HepG2 (cell line): ENCODE results near the gene GMNN. TPM values are rescaled to one million over a fixed set of nuclear protein-coding genes. Genes with fewer than 3 reads are reported as not detected.

ENCODE experiments used
- ATAC-seq: fragments of 200-7000 bp; cut with Tn5 transposase; 3 replicates; pipeline ENCODE4 v1.9.1; 2020; ENCODE audit warnings: mild to moderate bottlenecking, moderate library complexity
- BruUV-seq: library from RNA; stranded (reverse); fragments of 400-500 nt; replicated peaks from 2 replicates; lab custom pipeline; 2021; lab: Mats Ljungman, UMichigan
- CTCF ChIA-PET: fragments of 300-600 bp; formaldehyde crosslinking; extraction: SDS; loops from one replicate; lab custom pipeline; 2021; ENCODE audit warnings: low total read pairs, inconsistent platforms, low intra/inter-chr PET ratio; lab: Yijun Ruan, JAX
- POLR2A ChIA-PET: fragments of 350-600 bp; sonication (Branson Sonifier 250); formaldehyde crosslinking; loops from one replicate; lab custom pipeline; 2020; ENCODE audit warnings: antibody characterized with exemption, inconsistent platforms; lab: Yijun Ruan, JAX
- DNase-seq: peaks from one replicate; pipeline ENCODE4 v3.0.0-alpha.2; 2015; ENCODE audit warnings: low spot score
- FAIRE-seq: peaks from 3 replicates; lab custom pipeline; 2011; peaks lifted over from hg19 to GRCh38; lab: Jason Lieb, UNC
- H2AFZ ChIP-seq: one replicate; pipeline ENCODE4 v1.6.1; 2011; ENCODE audit warnings: low read length, inconsistent platforms
- H3K27ac ChIP-seq: fragments of 300-600 bp; 3 replicates; pipeline ENCODE4 v1.8.0; 2011; ENCODE audit warnings: mixed run types, mild to moderate bottlenecking, mixed read lengths, low read length, inconsistent platforms; ENCODE audit not compliant: insufficient read depth; ENCODE audit errors: extremely low read length
- H3K27me3 ChIP-seq, 2 experiments: fragments of 200-600 bp in 1 of 2; 2 replicates in 1 of 2; 3 replicates in 1 of 2; pipeline versions ENCODE4 v1.6.0 to v1.8.0; 2011; ENCODE audit warnings: low read length in 2 of 2, mild to moderate bottlenecking in 2 of 2, moderate library complexity in 2 of 2, inconsistent platforms in 1 of 2; ENCODE audit not compliant: insufficient read depth in 2 of 2, control insufficient read depth in 1 of 2
- H3K36me3 ChIP-seq, 2 experiments: fragments of 200-600 bp in 1 of 2; replicated peaks in 1 of 2; 2 replicates in 1 of 2; 3 replicates in 1 of 2; pipeline versions ENCODE4 v1.5.1 to v1.8.0; 2011; ENCODE audit warnings: low read length in 2 of 2, inconsistent platforms in 1 of 2; ENCODE audit not compliant: insufficient read depth in 2 of 2, control insufficient read depth in 1 of 2
- H3K4me1 ChIP-seq: 2 replicates; pipeline ENCODE4 v1.5.1; 2012; ENCODE audit warnings: low read length, inconsistent platforms; ENCODE audit not compliant: insufficient read depth
- H3K4me2 ChIP-seq: 2 replicates; pipeline ENCODE4 v1.6.0; 2011; ENCODE audit warnings: low read depth, low read length, inconsistent platforms
- H3K4me3 ChIP-seq, 3 experiments: fragments of 200-600 bp in 1 of 3; sonication (generic), shearing (Covaris generic) in 1 of 3; replicated peaks in 1 of 3; 2 replicates each; pipeline ENCODE4 v1.5.1; 2011 to 2016; ENCODE audit warnings: low read length in 3 of 3, inconsistent platforms in 2 of 3, low read depth in 2 of 3, mild to moderate bottlenecking in 2 of 3, control low read depth in 1 of 3, mixed read lengths in 1 of 3; ENCODE audit not compliant: insufficient read depth in 1 of 3
- H3K79me2 ChIP-seq: one replicate; pipeline ENCODE4 v1.6.1; 2011; ENCODE audit warnings: low read length, inconsistent platforms; ENCODE audit not compliant: insufficient read depth
- H3K9ac ChIP-seq: 2 replicates; pipeline ENCODE4 v1.6.0; 2011; ENCODE audit warnings: mild to moderate bottlenecking, low read depth, low read length, inconsistent platforms; ENCODE audit not compliant: insufficient read depth
- H3K9me3 ChIP-seq: 2 replicates; pipeline ENCODE4 v1.5.1; 2012; ENCODE audit warnings: mild to moderate bottlenecking, low read length
- H4K20me1 ChIP-seq: 2 replicates; pipeline ENCODE4 v1.6.0; 2011; ENCODE audit warnings: inconsistent platforms, mild to moderate bottlenecking, low read length, moderate library complexity; ENCODE audit not compliant: insufficient read depth
- ARNT ChIP-seq: fragments of 450-650 bp; IDR thresholded peaks from 2 replicates; pipeline ENCODE4 v1.6.1; 2017
- CCDC6 ChIP-seq: sonication (generic); formaldehyde crosslinking; IDR thresholded peaks from 2 replicates; pipeline ENCODE4 v1.8.1; 2022; ENCODE audit warnings: mild to moderate bottlenecking, missing genetic modification reagents, moderate library complexity
- EHMT2 ChIP-seq: fragments of 200-600 bp; sonication (generic); IDR thresholded peaks from 2 replicates; pipeline ENCODE4 v1.7.0; 2017; ENCODE audit warnings: antibody characterized with exemption, low read depth, low read length, borderline replicate concordance
- KLF13 ChIP-seq: sonication (generic); formaldehyde crosslinking; IDR thresholded peaks from 2 replicates; pipeline ENCODE4 v1.4.0; 2020; ENCODE audit warnings: mild to moderate bottlenecking, missing genetic modification reagents
- NFATC3 ChIP-seq: sonication (generic); formaldehyde crosslinking; IDR thresholded peaks from 2 replicates; pipeline ENCODE4 v1.5.1; 2020; ENCODE audit warnings: mild to moderate bottlenecking, missing genetic modification reagents
- REXO4 ChIP-seq: sonication (generic); formaldehyde crosslinking; IDR thresholded peaks from 2 replicates; pipeline ENCODE4 v1.8.0; 2022; ENCODE audit warnings: missing genetic modification reagents, mild to moderate bottlenecking, borderline replicate concordance
- SRSF9 ChIP-seq: fragments of 200-400 bp; formaldehyde crosslinking; IDR thresholded peaks from 2 replicates; pipeline ENCODE4 v1.6.1; 2018; ENCODE audit warnings: borderline replicate concordance, mild to moderate bottlenecking, low read depth, low read length; ENCODE audit not compliant: insufficient read depth, poor library complexity, severe bottlenecking
- TMF1 ChIP-seq: sonication (generic); formaldehyde crosslinking; IDR thresholded peaks from 2 replicates; pipeline ENCODE4 v1.8.1; 2022; ENCODE audit warnings: low read depth, missing genetic modification reagents
- WGBS: methylation state at CpG from one replicate; pipeline ENCODE4 v1.1.6; 2017; ENCODE audit warnings: low lambda C conversion rate; 5-methylcytosine and 5-hydroxymethylcytosine counted together
- in situ Hi-C: cut with HindIII; loops from 2 replicates; pipeline ENCODE4 v1.10.0; 2017; ENCODE audit warnings: low pct_unique_long_range_greater_than_20kb; ENCODE audit not compliant: extremely low pct_ligation_motif_present
- intact Hi-C: fragments of 100-400 bp; cut with micrococcal nuclease; formaldehyde crosslinking; loops from one replicate; pipeline ENCODE4 v1.10.0; 2022; ENCODE audit not compliant: unreplicated experiment
- polyA plus RNA-seq, 8 experiments: library from polyadenylated mRNA; depleted of rRNA in 3 of 8; stranded (reverse) in 7 of 8; unstranded in 1 of 8; fragments of >200 nt; fragmentation: Illumina TruSeq in 4 of 8; extraction: Trizol in 4 of 8; gene quantifications; 2 replicates each; pipeline versions ENCODE4 v1.2.1 to v1.2.3, GENCODE V29; 2011 to 2016; ENCODE audit warnings: low read depth in 4 of 8, missing spikeins in 1 of 8, mixed read lengths in 1 of 8; ENCODE audit not compliant: insufficient read depth in 1 of 8
- total RNA-seq, 5 experiments: library from RNA; depleted of rRNA; stranded (reverse); fragments of >200 nt; fragmentation: Illumina TruSeq; extraction: Trizol; gene quantifications; 2 replicates each; pipeline ENCODE4 v1.2.3, GENCODE V29; 2016; ENCODE audit warnings: low read depth in 1 of 5
- TF ChIP-seq, protein P1 (sequence below): sonication (generic); formaldehyde crosslinking; IDR thresholded peaks from 2 replicates; pipeline ENCODE4 v1.5.0; 2020; ENCODE audit warnings: mild to moderate bottlenecking, missing genetic modification reagents, borderline replicate concordance
- TF ChIP-seq, protein P2 (sequence below): sonication (generic); formaldehyde crosslinking; IDR thresholded peaks from 2 replicates; pipeline ENCODE4 v1.9.0; 2021; ENCODE audit warnings: missing genetic modification reagents, borderline replicate concordance

Gene GMNN
- total and polyA plus RNA-seq, 2 of the 13 experiments (the other 11 are each of a cell fraction or from before 2014, with no cell fraction given) = 61.8 to 154 TPM

DNA sequence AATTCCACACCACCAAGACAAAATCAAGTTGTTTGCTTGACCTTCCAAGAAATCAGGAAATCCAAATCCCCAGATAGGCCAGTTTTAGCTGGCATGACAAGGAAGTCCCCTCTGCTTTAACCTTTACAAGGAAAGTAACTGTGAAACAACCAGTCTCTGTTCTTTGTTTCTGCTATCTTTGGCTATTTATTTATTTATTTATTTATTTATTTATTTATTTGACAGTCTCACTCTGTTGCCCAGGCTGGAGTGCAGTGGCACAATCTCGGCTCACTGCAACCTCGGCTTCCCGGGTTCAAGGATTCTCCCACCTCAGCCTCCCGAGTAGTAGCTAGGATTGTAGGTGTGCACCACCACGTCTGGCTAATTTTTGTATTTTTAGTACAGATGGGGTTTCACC, 14.5 kb upstream of the GMNN start:
- Histone ChIP-seq H3K36me3 (no peaks in the 10 kb centered on the region), H4K20me1 (no peaks in the 10 kb centered on the region), H3K4me2 (no peak overlapping the region), H3K9me3 (no peaks in the 10 kb centered on the region), H2AFZ (no peak overlapping the region), H3K4me3 (no peak overlapping the region), H3K9ac (no peak overlapping the region), H3K27ac (no peak overlapping the region), H3K4me1 (peaks cover 28% of the 10 kb centered on the region), H3K27me3 (no peaks in the 10 kb centered on the region), H3K79me2 (no peaks in the 10 kb centered on the region)
- DNase-seq (no peak), ATAC-seq (no peak), FAIRE-seq (no peak)
- TF ChIP-seq CCDC6 (CRISPR knock-in tag) (no peak), REXO4 (CRISPR knock-in tag) (no peak), EHMT2 (no peak), ARNT (no peak), TMF1 (no peak), SRSF9 (no peak), KLF13 (no peak), NFATC3 (CRISPR knock-in tag) (no peak)
- TF ChIP-seq, protein P1, sequence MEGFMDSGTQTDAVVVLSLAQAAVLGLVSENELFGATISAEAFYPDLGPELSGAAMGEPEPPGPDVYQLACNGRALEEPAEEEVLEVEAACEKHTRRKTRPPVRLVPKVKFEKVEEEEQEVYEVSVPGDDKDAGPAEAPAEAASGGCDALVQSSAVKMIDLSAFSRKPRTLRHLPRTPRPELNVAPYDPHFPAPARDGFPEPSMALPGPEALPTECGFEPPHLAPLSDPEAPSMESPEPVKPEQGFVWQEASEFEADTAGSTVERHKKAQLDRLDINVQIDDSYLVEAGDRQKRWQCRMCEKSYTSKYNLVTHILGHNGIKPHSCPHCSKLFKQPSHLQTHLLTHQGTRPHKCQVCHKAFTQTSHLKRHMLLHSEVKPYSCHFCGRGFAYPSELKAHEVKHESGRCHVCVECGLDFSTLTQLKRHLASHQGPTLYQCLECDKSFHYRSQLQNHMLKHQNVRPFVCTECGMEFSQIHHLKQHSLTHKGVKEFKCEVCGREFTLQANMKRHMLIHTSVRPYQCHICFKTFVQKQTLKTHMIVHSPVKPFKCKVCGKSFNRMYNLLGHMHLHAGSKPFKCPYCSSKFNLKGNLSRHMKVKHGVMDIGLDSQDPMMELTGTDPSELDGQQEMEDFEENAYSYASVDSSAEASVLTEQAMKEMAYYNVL = no peak
- TF ChIP-seq, protein P2, sequence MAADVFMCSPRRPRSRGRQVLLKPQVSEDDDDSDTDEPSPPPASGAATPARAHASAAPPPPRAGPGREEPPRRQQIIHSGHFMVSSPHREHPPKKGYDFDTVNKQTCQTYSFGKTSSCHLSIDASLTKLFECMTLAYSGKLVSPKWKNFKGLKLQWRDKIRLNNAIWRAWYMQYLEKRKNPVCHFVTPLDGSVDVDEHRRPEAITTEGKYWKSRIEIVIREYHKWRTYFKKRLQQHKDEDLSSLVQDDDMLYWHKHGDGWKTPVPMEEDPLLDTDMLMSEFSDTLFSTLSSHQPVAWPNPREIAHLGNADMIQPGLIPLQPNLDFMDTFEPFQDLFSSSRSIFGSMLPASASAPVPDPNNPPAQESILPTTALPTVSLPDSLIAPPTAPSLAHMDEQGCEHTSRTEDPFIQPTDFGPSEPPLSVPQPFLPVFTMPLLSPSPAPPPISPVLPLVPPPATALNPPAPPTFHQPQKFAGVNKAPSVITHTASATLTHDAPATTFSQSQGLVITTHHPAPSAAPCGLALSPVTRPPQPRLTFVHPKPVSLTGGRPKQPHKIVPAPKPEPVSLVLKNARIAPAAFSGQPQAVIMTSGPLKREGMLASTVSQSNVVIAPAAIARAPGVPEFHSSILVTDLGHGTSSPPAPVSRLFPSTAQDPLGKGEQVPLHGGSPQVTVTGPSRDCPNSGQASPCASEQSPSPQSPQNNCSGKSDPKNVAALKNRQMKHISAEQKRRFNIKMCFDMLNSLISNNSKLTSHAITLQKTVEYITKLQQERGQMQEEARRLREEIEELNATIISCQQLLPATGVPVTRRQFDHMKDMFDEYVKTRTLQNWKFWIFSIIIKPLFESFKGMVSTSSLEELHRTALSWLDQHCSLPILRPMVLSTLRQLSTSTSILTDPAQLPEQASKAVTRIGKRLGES (CRISPR knock-in tag) = no peak
- ChIA-PET CTCF (no interaction called here), POLR2A (interaction anchor here (0.9 kb wide), 1 partner anchor 22 kb away, joined by 3 read pairs; no protein-coding TSS in a partner anchor)
- in situ Hi-C loops = no loop called here
- 77% methylated on average over 5 of the region's 5 CpGs for WGBS
- BruUV-seq = no TSS peak
- intact Hi-C loops = no loop called here
